Measurements from ENCODE around the gene ABCA3. TPM values are rescaled to one million over a fixed set of nuclear protein-coding genes. Genes with fewer than 3 reads are reported as not detected.

ABCA3 gene
- total and polyA plus RNA-seq, 2 of the 8 experiments (the other 6 are each of a cell fraction or from before 2014, with no cell fraction given), result 5.7 to 7.9 TPM

GRCh38 chr16:2350500-2350899 lies 10.0 kb upstream of the ABCA3 start (continued):
- TF ChIP-seq CHD7 (IDR thresholded peaks at IDR 0.05; ENCODE audit: insufficient replicate concordance, low read length) (no peak), HDAC2 (IDR thresholded peaks at IDR 0.05; ENCODE audit: borderline replicate concordance in 1 of 2, low read depth in 2 of 2, low read length in 2 of 2) (no peak), MAX (IDR thresholded peaks at IDR 0.05) (no peak), KDM5A (IDR thresholded peaks at IDR 0.05; ENCODE audit: low read length) (no peak), SP2 (IDR thresholded peaks at IDR 0.05; ENCODE audit: low read length) (no peak), RFX5 (IDR thresholded peaks at IDR 0.05; ENCODE audit: borderline replicate concordance, low read depth, low read length) (no peak), ASH2L (IDR thresholded peaks at IDR 0.05; ENCODE audit: low read length) (no peak)

Measured in H1 (cell line).